HepG2 (cell line): ENCODE results near the gene HAPLN2. TPM values are rescaled to one million over a fixed set of nuclear protein-coding genes. Genes with fewer than 3 reads are reported as not detected.
A peak's percentile ranks its signal among the peaks of the same experiment; 100 is the strongest.

Source experiments
- ATRX ChIP-seq: sonication (generic); formaldehyde crosslinking; IDR thresholded peaks from 2 replicates; pipeline ENCODE4 v1.4.0; 2020; ENCODE audit warnings: missing genetic modification reagents, borderline replicate concordance
- CBFB ChIP-seq: sonication (generic); formaldehyde crosslinking; IDR thresholded peaks from 2 replicates; pipeline ENCODE4 v1.4.0; 2020; ENCODE audit warnings: missing genetic modification reagents
- ETV6 ChIP-seq: sonication (generic); formaldehyde crosslinking; conservative IDR thresholded peaks from 2 replicates; pipeline ENCODE4 v1.4.0; 2020; ENCODE audit warnings: missing genetic modification reagents
- GABPA ChIP-seq, 2 experiments: IDR thresholded peaks; 2 replicates each; pipeline ENCODE4 v1.6.1; 2011 to 2016; ENCODE audit warnings: low read depth in 2 of 2, low read length in 1 of 2, missing biosample characterization in 1 of 2, missing genetic modification characterization in 1 of 2
- HOXA5 ChIP-seq: sonication (generic); formaldehyde crosslinking; IDR thresholded peaks from 2 replicates; pipeline ENCODE4 v1.4.0; 2020; ENCODE audit warnings: missing genetic modification reagents
- MXD1 ChIP-seq: sonication (generic); formaldehyde crosslinking; IDR thresholded peaks from 2 replicates; pipeline ENCODE4 v1.4.0; 2020; ENCODE audit warnings: mild to moderate bottlenecking, missing genetic modification reagents
- NCOR1 ChIP-seq: fragments of 200-600 bp; sonication (generic); IDR thresholded peaks from 2 replicates; pipeline ENCODE4 v1.7.0; 2017; ENCODE audit warnings: antibody characterized with exemption, low read length, borderline replicate concordance
- PRMT3 ChIP-seq: sonication (generic); formaldehyde crosslinking; IDR thresholded peaks from 2 replicates; pipeline ENCODE4 v1.8.1; 2022; ENCODE audit warnings: low read depth, mild to moderate bottlenecking, moderate library complexity, missing genetic modification reagents, borderline replicate concordance
- RORA ChIP-seq: sonication (generic); formaldehyde crosslinking; IDR thresholded peaks from 2 replicates; pipeline ENCODE4 v1.5.0; 2020; ENCODE audit warnings: mild to moderate bottlenecking, missing genetic modification reagents, moderate library complexity
- SNAPC2 ChIP-seq: sonication (generic); formaldehyde crosslinking; IDR thresholded peaks from 2 replicates; pipeline ENCODE4 v1.8.1; 2022; ENCODE audit warnings: mild to moderate bottlenecking, missing genetic modification reagents
- SOX6 ChIP-seq, 2 experiments: fragments of 450-650 bp in 1 of 2; sonication (generic) in 1 of 2; formaldehyde crosslinking in 1 of 2; IDR thresholded peaks; 2 replicates each; pipeline versions ENCODE4 v1.4.0 to v1.6.1; 2017 to 2020; ENCODE audit warnings: antibody characterized with exemption in 1 of 2, mild to moderate bottlenecking in 1 of 2, missing genetic modification reagents in 1 of 2
- SRSF1 ChIP-seq: fragments of 200-400 bp; formaldehyde crosslinking; optimal IDR thresholded peaks from 2 replicates; pipeline ENCODE3; 2017; ENCODE audit warnings: mild to moderate bottlenecking, low read depth, low read length, moderate library complexity
- SSRP1 ChIP-seq: IDR thresholded peaks from 2 replicates; pipeline ENCODE4 v1.6.1; 2016; ENCODE audit warnings: control low read depth
- ZBTB14 ChIP-seq: sonication (generic); formaldehyde crosslinking; IDR thresholded peaks from 2 replicates; pipeline ENCODE4 v1.4.0; 2020; ENCODE audit warnings: missing genetic modification reagents
- ZNF235 ChIP-seq: sonication (generic); formaldehyde crosslinking; IDR thresholded peaks from 2 replicates; pipeline ENCODE4 v1.8.1; 2023; ENCODE audit warnings: mild to moderate bottlenecking, missing genetic modification reagents, borderline replicate concordance
- ZNF251 ChIP-seq: sonication (generic); formaldehyde crosslinking; IDR thresholded peaks from 2 replicates; pipeline ENCODE4 v1.9.0; 2021; ENCODE audit warnings: mild to moderate bottlenecking, missing genetic modification reagents
- ZNF317 ChIP-seq: sonication (generic); formaldehyde crosslinking; IDR thresholded peaks from 2 replicates; pipeline ENCODE4 v1.5.0; 2020; ENCODE audit warnings: mild to moderate bottlenecking, missing genetic modification reagents
- ZNF563 ChIP-seq: sonication (generic); formaldehyde crosslinking; IDR thresholded peaks from 2 replicates; pipeline ENCODE4 v1.8.0; 2022; ENCODE audit warnings: mild to moderate bottlenecking, moderate library complexity, missing genetic modification reagents
- ZSCAN9 ChIP-seq: IDR thresholded peaks from 2 replicates; pipeline ENCODE4 v1.6.1; 2016; ENCODE audit warnings: borderline replicate concordance
- polyA plus RNA-seq, 8 experiments: library from polyadenylated mRNA; depleted of rRNA in 3 of 8; stranded (reverse) in 7 of 8; unstranded in 1 of 8; fragments of >200 nt; fragmentation: Illumina TruSeq in 4 of 8; extraction: Trizol in 4 of 8; gene quantifications; 2 replicates each; pipeline versions ENCODE4 v1.2.1 to v1.2.3, GENCODE V29; 2011 to 2016; ENCODE audit warnings: low read depth in 4 of 8, missing spikeins in 1 of 8, mixed read lengths in 1 of 8; ENCODE audit not compliant: insufficient read depth in 1 of 8
- total RNA-seq, 5 experiments: library from RNA; depleted of rRNA; stranded (reverse); fragments of >200 nt; fragmentation: Illumina TruSeq; extraction: Trizol; gene quantifications; 2 replicates each; pipeline ENCODE4 v1.2.3, GENCODE V29; 2016; ENCODE audit warnings: low read depth in 1 of 5
- TF ChIP-seq, protein P1 (sequence below): sonication (generic); formaldehyde crosslinking; IDR thresholded peaks from 2 replicates; pipeline ENCODE4 v1.5.1; 2020; ENCODE audit warnings: mild to moderate bottlenecking, missing genetic modification reagents, moderate library complexity
- TF ChIP-seq, protein P2 (sequence below): sonication (generic); formaldehyde crosslinking; IDR thresholded peaks from 2 replicates; pipeline ENCODE4 v1.5.1; 2020; ENCODE audit warnings: mild to moderate bottlenecking, missing genetic modification reagents, borderline replicate concordance

HAPLN2 gene
- total and polyA plus RNA-seq, 2 of the 13 experiments (the other 11 are each of a cell fraction or from before 2014, with no cell fraction given): not detected

DNA sequence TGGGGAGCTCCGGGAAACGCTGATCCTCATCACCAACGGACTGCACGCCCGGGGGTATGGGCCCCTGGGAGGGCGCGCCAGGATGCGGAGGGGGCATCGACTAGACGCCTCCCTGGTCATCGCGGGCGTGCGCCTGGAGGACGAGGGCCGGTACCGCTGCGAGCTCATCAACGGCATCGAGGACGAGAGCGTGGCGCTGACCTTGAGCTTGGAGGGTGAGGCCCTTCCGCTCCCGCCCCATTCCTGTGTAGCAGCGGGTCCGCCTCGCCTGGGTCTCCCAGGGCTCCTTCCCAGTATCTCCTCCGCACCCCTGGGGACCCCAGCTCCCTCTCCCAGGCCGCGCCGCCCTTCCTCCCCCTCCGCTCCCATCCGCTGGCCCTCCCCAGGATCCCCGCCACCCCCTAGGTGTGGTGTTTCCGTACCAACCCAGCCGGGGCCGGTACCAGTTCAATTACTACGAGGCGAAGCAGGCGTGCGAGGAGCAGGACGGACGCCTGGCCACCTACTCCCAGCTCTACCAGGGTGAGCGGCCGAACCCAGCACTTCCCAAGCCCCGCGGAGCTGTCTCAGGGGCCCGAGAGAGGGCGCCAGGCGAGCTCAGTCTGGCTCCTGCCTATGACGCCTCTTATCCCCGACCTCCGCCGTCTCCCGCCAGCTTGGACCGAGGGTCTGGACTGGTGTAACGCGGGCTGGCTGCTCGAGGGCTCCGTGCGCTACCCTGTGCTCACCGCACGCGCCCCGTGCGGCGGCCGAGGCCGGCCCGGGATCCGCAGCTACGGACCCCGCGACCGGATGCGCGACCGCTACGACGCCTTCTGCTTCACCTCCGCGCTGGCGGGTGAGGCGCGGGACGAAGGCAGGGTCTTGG lies 5.0 kb downstream of the HAPLN2 start (continued):
- no peak for TF ChIP-seq PRMT3 (CRISPR knock-in tag)
- TF ChIP-seq HOXA5 (CRISPR knock-in tag): 0 out of 2 replicates have a peak, but pooled peaks have one; percentile 29
- no peak for TF ChIP-seq NCOR1
- no peak for TF ChIP-seq ZNF235 (CRISPR knock-in tag)
- no peak for TF ChIP-seq ZNF317
- TF ChIP-seq SOX6 (IDR thresholded peaks at IDR 0.05): no peak
- TF ChIP-seq SOX6 (CRISPR knock-in tag; IDR thresholded peaks at IDR 0.05): no peak
- no peak for TF ChIP-seq SSRP1
- no peak for TF ChIP-seq ATRX (CRISPR knock-in tag)
- peak; percentile 38; the same call in 1 of the 2 replicates for TF ChIP-seq ZNF563
- no peak for TF ChIP-seq SNAPC2 (CRISPR knock-in tag)
- TF ChIP-seq, protein P1, sequence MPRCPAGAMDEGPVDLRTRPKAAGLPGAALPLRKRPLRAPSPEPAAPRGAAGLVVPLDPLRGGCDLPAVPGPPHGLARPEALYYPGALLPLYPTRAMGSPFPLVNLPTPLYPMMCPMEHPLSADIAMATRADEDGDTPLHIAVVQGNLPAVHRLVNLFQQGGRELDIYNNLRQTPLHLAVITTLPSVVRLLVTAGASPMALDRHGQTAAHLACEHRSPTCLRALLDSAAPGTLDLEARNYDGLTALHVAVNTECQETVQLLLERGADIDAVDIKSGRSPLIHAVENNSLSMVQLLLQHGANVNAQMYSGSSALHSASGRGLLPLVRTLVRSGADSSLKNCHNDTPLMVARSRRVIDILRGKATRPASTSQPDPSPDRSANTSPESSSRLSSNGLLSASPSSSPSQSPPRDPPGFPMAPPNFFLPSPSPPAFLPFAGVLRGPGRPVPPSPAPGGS (CRISPR knock-in tag): no peak
- TF ChIP-seq SRSF1: no peak
- no peak for TF ChIP-seq MXD1
- no peak; the same call in 1 of the 2 replicates for TF ChIP-seq GABPA (IDR thresholded peaks at IDR 0.05; ENCODE audit: low read depth, low read length)
- TF ChIP-seq GABPA (CRISPR knock-in tag; IDR thresholded peaks at IDR 0.05; ENCODE audit: low read depth): no peak
- no peak for TF ChIP-seq ZSCAN9 (CRISPR knock-in tag)
- TF ChIP-seq, protein P2, sequence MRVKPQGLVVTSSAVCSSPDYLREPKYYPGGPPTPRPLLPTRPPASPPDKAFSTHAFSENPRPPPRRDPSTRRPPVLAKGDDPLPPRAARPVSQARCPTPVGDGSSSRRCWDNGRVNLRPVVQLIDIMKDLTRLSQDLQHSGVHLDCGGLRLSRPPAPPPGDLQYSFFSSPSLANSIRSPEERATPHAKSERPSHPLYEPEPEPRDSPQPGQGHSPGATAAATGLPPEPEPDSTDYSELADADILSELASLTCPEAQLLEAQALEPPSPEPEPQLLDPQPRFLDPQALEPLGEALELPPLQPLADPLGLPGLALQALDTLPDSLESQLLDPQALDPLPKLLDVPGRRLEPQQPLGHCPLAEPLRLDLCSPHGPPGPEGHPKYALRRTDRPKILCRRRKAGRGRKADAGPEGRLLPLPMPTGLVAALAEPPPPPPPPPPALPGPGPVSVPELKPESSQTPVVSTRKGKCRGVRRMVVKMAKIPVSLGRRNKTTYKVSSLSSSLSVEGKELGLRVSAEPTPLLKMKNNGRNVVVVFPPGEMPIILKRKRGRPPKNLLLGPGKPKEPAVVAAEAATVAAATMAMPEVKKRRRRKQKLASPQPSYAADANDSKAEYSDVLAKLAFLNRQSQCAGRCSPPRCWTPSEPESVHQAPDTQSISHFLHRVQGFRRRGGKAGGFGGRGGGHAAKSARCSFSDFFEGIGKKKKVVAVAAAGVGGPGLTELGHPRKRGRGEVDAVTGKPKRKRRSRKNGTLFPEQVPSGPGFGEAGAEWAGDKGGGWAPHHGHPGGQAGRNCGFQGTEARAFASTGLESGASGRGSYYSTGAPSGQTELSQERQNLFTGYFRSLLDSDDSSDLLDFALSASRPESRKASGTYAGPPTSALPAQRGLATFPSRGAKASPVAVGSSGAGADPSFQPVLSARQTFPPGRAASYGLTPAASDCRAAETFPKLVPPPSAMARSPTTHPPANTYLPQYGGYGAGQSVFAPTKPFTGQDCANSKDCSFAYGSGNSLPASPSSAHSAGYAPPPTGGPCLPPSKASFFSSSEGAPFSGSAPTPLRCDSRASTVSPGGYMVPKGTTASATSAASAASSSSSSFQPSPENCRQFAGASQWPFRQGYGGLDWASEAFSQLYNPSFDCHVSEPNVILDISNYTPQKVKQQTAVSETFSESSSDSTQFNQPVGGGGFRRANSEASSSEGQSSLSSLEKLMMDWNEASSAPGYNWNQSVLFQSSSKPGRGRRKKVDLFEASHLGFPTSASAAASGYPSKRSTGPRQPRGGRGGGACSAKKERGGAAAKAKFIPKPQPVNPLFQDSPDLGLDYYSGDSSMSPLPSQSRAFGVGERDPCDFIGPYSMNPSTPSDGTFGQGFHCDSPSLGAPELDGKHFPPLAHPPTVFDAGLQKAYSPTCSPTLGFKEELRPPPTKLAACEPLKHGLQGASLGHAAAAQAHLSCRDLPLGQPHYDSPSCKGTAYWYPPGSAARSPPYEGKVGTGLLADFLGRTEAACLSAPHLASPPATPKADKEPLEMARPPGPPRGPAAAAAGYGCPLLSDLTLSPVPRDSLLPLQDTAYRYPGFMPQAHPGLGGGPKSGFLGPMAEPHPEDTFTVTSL: no peak
- TF ChIP-seq ETV6 (CRISPR knock-in tag): no peak
- no peak for TF ChIP-seq RORA (CRISPR knock-in tag)
- no peak for TF ChIP-seq ZBTB14
- no peak for TF ChIP-seq ZNF251 (CRISPR knock-in tag)
- 0 out of 2 replicates have a peak, but pooled peaks have one; percentile 28 for TF ChIP-seq CBFB (CRISPR knock-in tag)
